Omental fat pad (tissue), 4 donors: ENCODE results near the gene PCTP. TPM values are rescaled to one million over a fixed set of nuclear protein-coding genes. Genes with fewer than 3 reads are reported as not detected.

Experiments used
- ATAC-seq: fragments of 150-250 bp; one replicate; pipeline ENCODE4 v1.9.1; 2016; ENCODE audit warnings: mild to moderate bottlenecking, moderate library complexity; ENCODE audit not compliant: low FRiP score
- DNase-seq: peaks from one replicate; pipeline ENCODE4 v3.0.0-alpha.2; 2019; ENCODE audit warnings: low spot score
- total RNA-seq, 4 donors: library from RNA; depleted of rRNA; stranded (reverse); fragments of >200 nt; gene quantifications; one replicate each; pipeline ENCODE4 v1.1.0, GENCODE V29; 2016
- TF ChIP-seq, protein P1 (sequence below), 3 donors: fragments of 450-650 bp; IDR thresholded peaks; one replicate each; pipeline ENCODE4 v1.5.1; 2016 to 2017; ENCODE audit warnings: antibody characterized with exemption in 3 of 3, mild to moderate bottlenecking in 3 of 3, moderate library complexity in 2 of 3

PCTP gene
- total RNA-seq, 4 donors from 2014 or later = 16.0 to 41.9 (median 25.0) TPM

DNA sequence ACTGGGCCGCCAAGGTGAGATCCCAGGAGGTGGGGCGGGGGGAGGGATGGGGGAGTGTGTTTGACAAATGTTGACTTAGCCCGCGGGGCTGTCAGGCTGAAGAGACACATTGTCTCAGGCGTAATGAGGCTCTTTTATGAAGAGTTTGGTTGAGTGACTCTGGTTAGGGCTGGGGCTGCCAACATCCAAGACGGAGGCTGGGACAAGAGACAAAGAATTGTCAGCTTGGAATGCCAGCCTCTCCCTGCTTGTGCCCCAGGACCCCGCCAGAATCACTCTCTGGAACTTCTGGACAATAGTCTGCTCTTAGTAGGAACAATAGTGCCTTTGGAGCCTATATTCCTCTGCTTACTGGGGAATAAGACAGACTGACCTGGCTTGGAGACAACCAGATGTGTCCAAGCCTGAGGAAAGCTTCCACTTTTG, 24.0 kb downstream of the PCTP start:
- no peak for DNase-seq
- no peak for ATAC-seq
- TF ChIP-seq, protein P1, sequence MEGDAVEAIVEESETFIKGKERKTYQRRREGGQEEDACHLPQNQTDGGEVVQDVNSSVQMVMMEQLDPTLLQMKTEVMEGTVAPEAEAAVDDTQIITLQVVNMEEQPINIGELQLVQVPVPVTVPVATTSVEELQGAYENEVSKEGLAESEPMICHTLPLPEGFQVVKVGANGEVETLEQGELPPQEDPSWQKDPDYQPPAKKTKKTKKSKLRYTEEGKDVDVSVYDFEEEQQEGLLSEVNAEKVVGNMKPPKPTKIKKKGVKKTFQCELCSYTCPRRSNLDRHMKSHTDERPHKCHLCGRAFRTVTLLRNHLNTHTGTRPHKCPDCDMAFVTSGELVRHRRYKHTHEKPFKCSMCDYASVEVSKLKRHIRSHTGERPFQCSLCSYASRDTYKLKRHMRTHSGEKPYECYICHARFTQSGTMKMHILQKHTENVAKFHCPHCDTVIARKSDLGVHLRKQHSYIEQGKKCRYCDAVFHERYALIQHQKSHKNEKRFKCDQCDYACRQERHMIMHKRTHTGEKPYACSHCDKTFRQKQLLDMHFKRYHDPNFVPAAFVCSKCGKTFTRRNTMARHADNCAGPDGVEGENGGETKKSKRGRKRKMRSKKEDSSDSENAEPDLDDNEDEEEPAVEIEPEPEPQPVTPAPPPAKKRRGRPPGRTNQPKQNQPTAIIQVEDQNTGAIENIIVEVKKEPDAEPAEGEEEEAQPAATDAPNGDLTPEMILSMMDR (IDR thresholded peaks at IDR 0.05) = no peak

DNA sequence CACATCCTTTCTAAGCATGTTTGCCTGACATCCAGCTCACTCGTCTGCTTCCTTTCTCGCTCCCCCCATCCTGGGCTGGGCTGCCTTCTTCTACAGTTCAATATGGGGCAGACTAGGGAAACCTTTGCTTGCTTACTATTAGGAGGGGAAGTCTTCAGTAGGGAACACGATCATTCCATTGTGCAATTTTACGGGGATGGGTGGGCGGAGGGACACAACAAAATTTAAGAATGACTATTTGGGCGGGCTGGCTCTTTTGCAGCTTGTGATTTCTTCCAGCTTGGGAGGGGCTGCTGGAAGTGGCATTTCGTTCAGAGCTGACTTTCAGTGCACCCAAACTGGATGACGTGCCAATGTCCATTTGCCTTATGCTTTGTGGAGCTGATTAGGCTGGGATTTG, 25.4 kb downstream of the PCTP start:
- ATAC-seq = no peak
- no peak for DNase-seq

DNA sequence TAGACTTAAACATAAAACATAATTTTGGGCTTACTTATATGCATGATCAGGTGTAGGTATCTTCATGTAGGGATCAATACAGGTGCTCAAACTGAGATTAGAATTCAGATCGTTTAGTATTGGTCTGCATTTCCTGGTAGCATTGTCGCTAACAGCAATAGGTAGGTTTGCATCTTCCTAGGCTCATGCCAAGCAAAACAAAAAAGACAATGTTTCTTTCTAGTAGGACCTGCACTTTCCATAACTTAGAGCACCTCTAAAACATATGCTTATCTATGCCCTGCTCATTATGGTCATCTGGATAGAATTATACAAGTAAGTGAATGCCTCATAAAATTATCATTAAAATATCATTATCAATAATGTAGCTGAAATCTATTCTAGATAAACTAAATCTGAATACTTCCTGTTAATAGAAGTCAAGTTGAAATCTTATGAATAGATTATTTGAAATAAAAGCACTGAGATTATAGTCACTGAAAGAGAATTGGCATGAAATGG, 26.7 kb downstream of the PCTP start:
- TF ChIP-seq, protein P1 (IDR thresholded peaks at IDR 0.05) = no peak
- ATAC-seq (no peak), DNase-seq (no peak)

More for the DNA sequence above, 25.4 kb downstream of the PCTP start:
- TF ChIP-seq, protein P1 (IDR thresholded peaks at IDR 0.05) = no peak

DNA sequence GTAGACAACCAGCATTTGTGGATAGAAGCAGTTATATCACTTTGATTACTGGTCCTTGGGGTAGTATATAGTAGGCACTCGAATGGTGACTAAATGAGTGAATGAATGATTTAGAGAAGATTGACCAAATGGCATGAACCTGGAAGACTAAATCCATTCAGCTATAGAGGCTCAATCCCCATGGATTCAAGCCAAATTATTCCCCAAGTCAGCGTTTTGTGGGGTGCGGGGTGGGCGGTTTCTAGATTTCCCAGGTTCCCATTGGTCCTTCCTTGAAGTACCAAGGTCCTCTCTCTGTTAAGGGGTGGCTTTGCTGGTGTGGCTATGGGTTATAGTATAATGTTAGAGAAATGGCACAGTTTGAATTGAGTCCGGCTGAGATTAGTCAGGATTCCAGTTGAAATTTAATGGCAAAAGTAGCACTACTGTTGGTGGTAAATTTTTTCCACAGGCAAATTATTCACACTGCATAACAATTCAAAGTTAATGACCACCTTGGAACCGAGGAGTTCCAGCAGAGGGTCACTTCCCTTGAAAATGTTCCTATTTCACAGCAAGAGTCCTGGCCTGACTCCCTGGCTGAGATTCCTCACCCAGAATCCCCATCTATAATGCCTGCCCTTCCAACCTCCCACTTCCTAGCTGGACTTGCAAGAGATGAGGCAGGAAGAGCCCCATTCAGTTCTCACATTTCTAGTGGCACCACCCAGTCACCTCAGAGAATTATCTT, 27.7 kb downstream of the PCTP start:
- TF ChIP-seq, protein P1 (IDR thresholded peaks at IDR 0.05) = no peak
- no peak for DNase-seq
- ATAC-seq = no peak

DNA sequence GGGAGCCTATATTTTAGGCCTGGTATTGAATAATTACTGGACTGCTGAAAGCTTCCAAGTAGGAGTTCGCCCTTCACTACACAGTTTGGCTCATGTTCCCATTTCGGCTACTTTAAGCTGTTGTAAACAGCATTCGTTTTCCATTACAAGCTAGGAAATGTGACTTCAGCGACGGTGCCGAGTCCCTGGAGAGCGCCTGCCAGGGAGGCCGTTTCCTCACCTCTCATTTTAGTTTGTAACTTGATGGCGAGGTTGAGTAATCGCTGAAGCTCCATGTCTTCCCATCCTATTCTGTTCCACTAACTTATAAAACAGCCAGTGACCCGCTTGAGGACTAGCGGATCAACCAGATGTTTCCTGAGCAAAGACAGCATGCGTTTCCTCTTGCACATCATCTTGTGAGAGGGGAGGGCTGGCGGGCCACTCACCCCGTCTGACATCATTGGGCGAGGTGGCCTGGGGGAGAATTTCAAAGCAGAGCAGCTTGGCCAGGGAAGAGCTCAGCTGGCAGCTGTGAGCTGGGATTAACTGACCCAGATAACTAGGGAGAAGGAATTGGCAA, 32.9 kb downstream of the PCTP start:
- DNase-seq (no peak), ATAC-seq (peak; percentile 41)
- TF ChIP-seq, protein P1 (IDR thresholded peaks at IDR 0.05) = no peak

DNA sequence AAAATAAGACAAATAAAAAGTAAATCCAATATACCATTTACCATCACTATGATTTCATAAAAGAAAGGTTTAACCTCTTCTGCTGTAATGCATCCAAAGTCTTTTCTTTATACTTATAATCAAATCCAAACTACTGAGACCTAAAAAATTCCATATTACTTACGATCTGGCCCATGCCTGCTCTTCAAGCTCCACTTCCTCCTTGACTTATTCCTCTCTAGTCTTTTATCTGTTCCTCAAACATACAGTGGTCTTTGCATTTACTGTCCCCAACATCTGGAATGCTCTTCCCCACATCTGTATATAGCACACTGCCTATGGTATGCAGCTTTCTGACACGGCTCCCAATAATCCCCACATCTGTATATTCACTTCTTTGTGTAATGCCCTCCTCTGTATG, 33.8 kb downstream of the PCTP start:
- ATAC-seq = no peak
- DNase-seq = no peak
- TF ChIP-seq, protein P1 (IDR thresholded peaks at IDR 0.05) = no peak

DNA sequence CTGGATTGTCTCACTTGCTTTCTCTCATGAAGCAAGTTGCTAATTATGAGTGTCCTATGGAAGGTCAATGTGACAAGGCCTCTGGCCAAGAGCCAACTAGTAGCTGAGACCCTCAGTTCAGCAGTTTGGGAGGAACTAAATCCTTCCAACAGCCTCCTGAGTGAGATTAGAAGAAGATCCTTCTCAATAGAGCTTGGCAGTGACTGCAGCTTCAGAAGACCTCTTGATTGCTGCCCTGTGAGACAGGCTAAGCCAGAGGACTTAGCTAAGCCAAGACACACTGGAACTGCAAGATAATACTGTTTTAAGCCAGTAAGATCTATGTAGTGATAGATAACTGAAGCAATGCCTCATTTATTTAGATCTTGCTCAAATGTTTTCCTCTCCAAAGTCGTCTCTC, 34.3 kb downstream of the PCTP start:
- TF ChIP-seq, protein P1 (IDR thresholded peaks at IDR 0.05) = no peak
- ATAC-seq = no peak
- no peak for DNase-seq
